IPS-15b (cell line): ENCODE measurements around the gene UMODL1.

Source experiments
- H3K27me3 ChIP-seq: one replicate; pipeline ENCODE4 v1.6.1; 2013; ENCODE audit warnings: low read length; ENCODE audit not compliant: control insufficient read depth, insufficient read depth
- H3K36me3 ChIP-seq: one replicate; pipeline ENCODE4 v1.6.1; 2013; ENCODE audit warnings: low read length; ENCODE audit not compliant: control insufficient read depth, insufficient read depth
- H3K4me1 ChIP-seq: one replicate; pipeline ENCODE4 v1.6.1; 2013; ENCODE audit warnings: mild to moderate bottlenecking, low read length; ENCODE audit not compliant: control insufficient read depth, insufficient read depth
- H3K4me3 ChIP-seq: one replicate; pipeline ENCODE4 v1.5.1; 2013; ENCODE audit warnings: low read depth, low read length
- H3K9ac ChIP-seq: one replicate; pipeline ENCODE4 v1.6.1; 2013; ENCODE audit warnings: low read depth, mild to moderate bottlenecking, low read length
- H3K9me3 ChIP-seq: one replicate; pipeline ENCODE4 v1.6.1; 2013; ENCODE audit warnings: mild to moderate bottlenecking, low read length; ENCODE audit not compliant: control insufficient read depth, insufficient read depth

The UMODL1 gene

DNA sequence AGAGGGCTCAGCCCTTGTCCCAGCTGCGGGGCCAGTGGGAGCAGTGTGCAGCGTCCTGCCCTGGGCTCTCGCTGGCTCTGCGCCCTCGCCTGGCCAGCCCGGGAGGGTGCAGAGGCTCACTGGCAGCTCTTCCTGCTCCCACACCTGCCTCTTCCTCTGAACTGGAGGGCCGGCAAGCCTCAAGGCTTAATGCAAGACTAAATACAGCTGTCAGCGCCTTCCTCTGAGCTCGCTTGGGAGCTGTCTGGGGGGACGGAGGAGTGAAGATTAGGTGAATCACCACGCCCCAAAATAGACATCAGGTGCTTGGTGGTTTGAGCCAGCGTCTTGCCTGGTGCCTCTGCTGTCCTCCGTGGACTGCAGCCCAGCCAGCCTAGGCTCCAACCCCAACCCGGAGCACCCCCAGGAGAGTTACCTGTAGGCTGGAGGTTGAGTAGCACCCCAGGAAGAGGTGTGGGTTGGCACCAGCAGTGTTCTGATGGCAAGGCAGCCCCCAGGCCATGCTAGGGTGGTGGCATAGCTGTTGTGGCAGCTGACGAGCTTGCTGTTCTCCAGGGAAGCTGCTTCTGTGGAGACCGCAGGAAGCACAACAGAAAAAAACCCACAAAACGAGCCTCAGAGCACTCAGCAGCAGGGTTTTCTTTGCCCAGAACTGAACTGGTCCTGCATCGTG, 36.9 kb downstream of the UMODL1 start:
- Histone ChIP-seq H3K9ac (no peak overlapping the region), H3K27me3 (no peaks in the 10 kb centered on the region), H3K9me3 (no peaks in the 10 kb centered on the region), H3K4me1 (no peaks in the 10 kb centered on the region), H3K36me3 (no peaks in the 10 kb centered on the region), H3K4me3 (no peak overlapping the region)

DNA sequence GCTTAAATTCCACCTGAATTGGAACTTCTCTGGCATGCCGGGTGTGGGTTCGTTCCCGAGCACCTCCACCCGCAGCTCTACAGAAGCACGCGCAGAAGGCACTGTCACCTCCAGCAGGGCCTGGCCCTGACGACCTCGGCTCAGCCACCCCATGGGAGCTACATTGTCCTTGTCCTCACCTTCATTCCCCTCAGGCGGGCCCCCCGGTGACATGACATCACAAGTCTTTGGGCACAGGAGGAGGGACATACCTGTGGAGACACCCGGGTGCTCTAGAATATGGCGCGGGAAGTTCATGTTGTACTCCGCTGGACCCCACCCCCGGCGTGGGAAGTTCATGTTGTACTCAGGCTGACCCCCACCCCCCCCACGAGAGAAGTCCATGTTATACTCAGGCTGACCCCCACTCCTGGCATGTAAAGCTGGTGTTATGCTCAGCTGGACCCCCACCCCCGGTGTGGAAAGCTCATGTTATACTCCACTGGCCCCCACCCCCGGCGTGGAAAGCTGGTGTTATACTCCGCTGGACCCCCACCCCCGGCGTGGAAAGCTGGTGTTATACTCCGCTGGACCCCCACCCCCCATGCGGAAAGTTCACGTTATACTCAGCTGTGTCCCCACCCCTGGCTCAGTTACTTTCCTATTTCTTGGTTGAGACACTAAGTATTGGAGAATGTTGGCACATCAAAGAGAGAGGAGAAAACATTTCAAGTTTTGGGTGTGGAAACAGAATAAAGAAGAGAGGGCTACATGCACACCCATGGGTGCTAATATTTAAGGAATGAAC, 37.6 kb downstream of the UMODL1 start:
- H3K36me3 ChIP-seq: no peaks in the 10 kb centered on the region
- no peaks in the 10 kb centered on the region for H3K27me3 ChIP-seq
- H3K9me3 ChIP-seq: no peaks in the 10 kb centered on the region
- H3K4me1 ChIP-seq: no peaks in the 10 kb centered on the region
- no peak overlapping the region for H3K4me3 ChIP-seq
- no peak overlapping the region for H3K9ac ChIP-seq

DNA sequence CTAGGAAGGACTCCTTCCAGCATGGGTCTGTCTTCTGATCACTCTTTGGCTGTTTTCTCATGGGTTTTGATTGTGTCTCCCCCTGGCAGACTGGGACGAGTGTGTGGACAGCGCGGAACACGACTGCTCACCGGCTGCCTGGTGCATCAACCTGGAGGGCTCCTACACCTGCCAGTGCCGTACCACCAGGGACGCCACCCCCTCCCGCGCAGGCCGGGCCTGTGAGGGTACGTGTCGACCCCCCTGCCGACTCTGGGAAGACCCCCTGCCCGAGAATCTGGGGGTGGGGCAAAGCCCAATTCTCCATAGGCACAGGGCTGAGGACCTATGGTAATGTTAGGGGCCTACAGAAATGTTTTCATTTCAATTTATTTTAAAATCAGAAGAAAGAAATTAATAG, 38.4 kb downstream of the UMODL1 start:
- Histone ChIP-seq H3K27me3 (no peaks in the 10 kb centered on the region), H3K36me3 (no peaks in the 10 kb centered on the region), H3K4me3 (no peak overlapping the region), H3K9me3 (no peaks in the 10 kb centered on the region), H3K4me1 (no peaks in the 10 kb centered on the region), H3K9ac (no peak overlapping the region)

- Histone ChIP-seq H3K9me3 (no peaks in the 10 kb centered on the region), H3K36me3 (no peaks in the 10 kb centered on the region), H3K9ac (no peak overlapping the region), H3K27me3 (no peaks in the 10 kb centered on the region), H3K4me3 (no peak overlapping the region), H3K4me1 (no peaks in the 10 kb centered on the region)
Measured at GRCh38 chr21:42109873-42110525, 38.9 kb downstream of the UMODL1 start.

- no peaks in the 10 kb centered on the region for H3K36me3 ChIP-seq
- H3K27me3 ChIP-seq: no peaks in the 10 kb centered on the region
- H3K4me1 ChIP-seq: no peaks in the 10 kb centered on the region
- H3K4me3 ChIP-seq: no peak overlapping the region
- H3K9me3 ChIP-seq: no peaks in the 10 kb centered on the region
- H3K9ac ChIP-seq: no peak overlapping the region
Measured at GRCh38 chr21:42110691-42111469, 39.8 kb downstream of the UMODL1 start.

DNA sequence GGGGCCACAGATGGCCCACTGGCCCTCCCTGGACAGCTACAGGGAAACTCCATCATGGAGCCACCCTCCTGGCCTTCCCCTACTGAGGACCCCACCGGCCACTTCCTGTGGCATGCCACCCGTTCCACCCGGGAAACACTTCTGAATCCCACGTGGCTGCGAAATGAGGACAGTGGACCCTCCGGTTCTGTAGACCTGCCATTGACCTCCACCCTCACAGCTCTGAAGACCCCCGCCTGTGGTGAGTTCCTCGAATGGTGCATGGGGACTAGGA, 40.3 kb downstream of the UMODL1 start:
- no peaks in the 10 kb centered on the region for H3K27me3 ChIP-seq
- H3K9ac ChIP-seq: no peak overlapping the region
- H3K36me3 ChIP-seq: no peaks in the 10 kb centered on the region
- no peaks in the 10 kb centered on the region for H3K4me1 ChIP-seq
- H3K4me3 ChIP-seq: no peak overlapping the region
- H3K9me3 ChIP-seq: no peaks in the 10 kb centered on the region

GRCh38 chr21:42111811-42112210, 40.7 kb downstream of the UMODL1 start:
- H3K27me3 ChIP-seq: no peaks in the 10 kb centered on the region

GRCh38 chr21:42112238-42112637, 41.1 kb downstream of the UMODL1 start:
- H3K36me3 ChIP-seq: no peaks in the 10 kb centered on the region
- peaks cover under 1% of the 10 kb centered on the region for H3K4me1 ChIP-seq
- no peaks in the 10 kb centered on the region for H3K27me3 ChIP-seq
- H3K4me3 ChIP-seq: no peak overlapping the region
- H3K9me3 ChIP-seq: no peaks in the 10 kb centered on the region
- no peak overlapping the region for H3K9ac ChIP-seq

More at GRCh38 chr21:42111811-42112210, 40.7 kb downstream of the UMODL1 start:
- H3K36me3 ChIP-seq: no peaks in the 10 kb centered on the region
- no peak overlapping the region for H3K4me3 ChIP-seq
- H3K4me1 ChIP-seq: no peaks in the 10 kb centered on the region
- H3K9ac ChIP-seq: no peak overlapping the region
- H3K9me3 ChIP-seq: no peaks in the 10 kb centered on the region

- no peaks in the 10 kb centered on the region for H3K36me3 ChIP-seq
- H3K4me3 ChIP-seq: no peak overlapping the region
- H3K27me3 ChIP-seq: no peaks in the 10 kb centered on the region
- H3K9me3 ChIP-seq: no peaks in the 10 kb centered on the region
- no peak overlapping the region for H3K9ac ChIP-seq
- H3K4me1 ChIP-seq: peaks cover 2% of the 10 kb centered on the region
Measured at GRCh38 chr21:42112857-42113256, 41.7 kb downstream of the UMODL1 start.

GRCh38 chr21:42113926-42114409, 42.9 kb downstream of the UMODL1 start:
- no peak overlapping the region for H3K4me3 ChIP-seq
- no peaks in the 10 kb centered on the region for H3K27me3 ChIP-seq
- no peaks in the 10 kb centered on the region for H3K9me3 ChIP-seq
- H3K36me3 ChIP-seq: no peaks in the 10 kb centered on the region
- peaks cover 2% of the 10 kb centered on the region for H3K4me1 ChIP-seq
- H3K9ac ChIP-seq: no peak overlapping the region

DNA sequence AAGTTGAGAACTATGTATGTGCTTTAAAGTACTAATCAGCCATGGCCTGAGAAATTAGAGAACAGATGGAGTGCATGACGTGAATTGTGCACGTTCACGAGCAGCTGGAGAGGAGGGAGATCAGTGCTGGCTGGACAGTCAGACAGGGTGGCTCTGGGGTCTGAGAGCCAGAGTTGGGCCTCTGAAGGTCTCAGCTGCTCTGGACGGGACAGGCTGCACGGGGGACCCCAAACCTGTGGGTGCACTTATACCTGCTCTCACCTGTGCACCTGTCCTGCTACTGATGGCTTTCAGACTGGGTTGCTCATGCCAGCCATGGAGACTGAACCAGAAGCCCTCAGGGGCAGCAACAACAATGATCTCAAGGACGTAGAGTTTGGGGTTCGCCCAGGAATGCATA, 43.5 kb downstream of the UMODL1 start:
- Histone ChIP-seq H3K4me3 (no peak overlapping the region), H3K4me1 (peaks cover 2% of the 10 kb centered on the region), H3K27me3 (no peaks in the 10 kb centered on the region), H3K36me3 (no peaks in the 10 kb centered on the region), H3K9me3 (no peaks in the 10 kb centered on the region), H3K9ac (no peak overlapping the region)
